Upper lobe of left lung (tissue), 4 donors: ENCODE measurements around the gene ANP32B.

ENCODE experiments used
- CTCF ChIP-seq, 6 experiments: fragments of 450-650 bp in 4 of 6; fragments of 200-600 bp in 2 of 6; sonication (generic) in 2 of 6; IDR thresholded peaks; one replicate each; pipeline ENCODE4 v1.5.1; 2016 to 2019; ENCODE audit warnings: antibody characterized with exemption in 6 of 6
- EP300 ChIP-seq, 4 donors: sonication (generic); formaldehyde crosslinking; IDR thresholded peaks; one replicate each; pipeline ENCODE4 v1.5.1; 2017; ENCODE audit warnings: antibody characterized with exemption in 4 of 4, control low read depth in 2 of 4
- POLR2A ChIP-seq, 4 donors: fragments of 450-650 bp; IDR thresholded peaks; one replicate each; pipeline ENCODE4 v1.5.1; 2016 to 2017; ENCODE audit warnings: antibody characterized with exemption in 4 of 4, mild to moderate bottlenecking in 2 of 4
- POLR2AphosphoS5 ChIP-seq, 2 donors: sonication (generic); formaldehyde crosslinking; IDR thresholded peaks; one replicate each; pipeline ENCODE4 v1.5.1; 2017; ENCODE audit warnings: antibody characterized with exemption in 2 of 2

GRCh38 chr9:98024702-98025101 is 41.6 kb downstream of the ANP32B start:
- no peak for TF ChIP-seq CTCF (IDR thresholded peaks at IDR 0.05)
- no peak for TF ChIP-seq POLR2AphosphoS5 (IDR thresholded peaks at IDR 0.05)
- no peak for TF ChIP-seq POLR2A (IDR thresholded peaks at IDR 0.05)
- no peak for TF ChIP-seq EP300 (IDR thresholded peaks at IDR 0.05)
